ENCODE data around the gene UCN2. TPM values are rescaled to one million over a fixed set of nuclear protein-coding genes. Genes with fewer than 3 reads are reported as not detected.

UCN2 gene
- total and polyA plus RNA-seq, 2 of the 8 experiments (the other 6 are each of a cell fraction or from before 2014, with no cell fraction given) = 0.14 TPM; not detected in 1

GRCh38 chr3:48596157-48596556 is 32.6 kb upstream of the UCN2 start (continued):
- no peak for TF ChIP-seq TEAD4 (IDR thresholded peaks at IDR 0.05; ENCODE audit: low read depth, low read length)
- TF ChIP-seq TAF1 (IDR thresholded peaks at IDR 0.05; ENCODE audit: low read depth, low read length) = no peak
- no peak for TF ChIP-seq SP4 (IDR thresholded peaks at IDR 0.05; ENCODE audit: low read length)
- no peak for TF ChIP-seq CBX5 (IDR thresholded peaks at IDR 0.05; ENCODE audit: low read depth, low read length)
- TF ChIP-seq TCF12 (IDR thresholded peaks at IDR 0.05; ENCODE audit: low read depth, low read length) = no peak

Data from H1 (cell line).